Activated B cell treated with CpG ODN at 0.5 μM for 24 hours (primary cell): ENCODE measurements around the gene VSTM5. TPM values are rescaled to one million over a fixed set of nuclear protein-coding genes. Genes with fewer than 3 reads are reported as not detected.

ENCODE experiments used
- ATAC-seq: fragments of 200-7000 bp; cut with Tn5 transposase; one replicate; pipeline ENCODE4 v1.10.0; 2021; ENCODE audit warnings: low read depth, mild to moderate bottlenecking, moderate library complexity
- CTCF ChIA-PET: fragments of 350-600 bp; sonication (Branson Sonifier 250); formaldehyde crosslinking; loops from one replicate; lab custom pipeline; 2021; ENCODE audit warnings: antibody characterized with exemption; lab: Charles Lee
- POLR2A ChIA-PET: fragments of 350-600 bp; sonication (Branson Sonifier 250); formaldehyde crosslinking; loops from one replicate; lab custom pipeline; 2021; ENCODE audit warnings: antibody characterized with exemption; lab: Charles Lee
- DNase-seq: peaks from one replicate; pipeline ENCODE4 v3.0.0; 2022
- H3K27ac Mint-ChIP-seq: one replicate; pipeline ENCODE4 v1.8.0; 2020; ENCODE audit warnings: mixed read lengths
- H3K27me3 Mint-ChIP-seq: one replicate; pipeline ENCODE4 v1.8.0; 2021; ENCODE audit warnings: mixed read lengths
- H3K36me3 Mint-ChIP-seq: one replicate; pipeline ENCODE4 v1.8.0; 2021; ENCODE audit warnings: low read depth, mixed read lengths
- H3K4me1 Mint-ChIP-seq: one replicate; pipeline ENCODE4 v1.8.0; 2021; ENCODE audit warnings: mixed read lengths
- H3K4me3 Mint-ChIP-seq: one replicate; pipeline ENCODE4 v1.8.0; 2020; ENCODE audit warnings: mild to moderate bottlenecking, mixed read lengths
- H3K9me3 Mint-ChIP-seq: one replicate; pipeline ENCODE4 v1.8.0; 2020; ENCODE audit warnings: mixed read lengths
- intact Hi-C: fragments of 100-400 bp; cut with micrococcal nuclease; formaldehyde crosslinking; loops from one replicate; pipeline ENCODE4 v1.15.1; 2024
- total RNA-seq: library from RNA; stranded (reverse); gene quantifications from 2 replicates; pipeline ENCODE4 v1.2.3, GENCODE V29; 2022
- TF ChIP-seq, protein P1 (sequence below): fragments of 200-600 bp; IDR thresholded peaks from one replicate; pipeline ENCODE4 v1.8.0; 2022; ENCODE audit warnings: antibody characterized with exemption, mild to moderate bottlenecking

VSTM5 gene
- total RNA-seq, 1 donor from 2014 or later, result not detected

DNA sequence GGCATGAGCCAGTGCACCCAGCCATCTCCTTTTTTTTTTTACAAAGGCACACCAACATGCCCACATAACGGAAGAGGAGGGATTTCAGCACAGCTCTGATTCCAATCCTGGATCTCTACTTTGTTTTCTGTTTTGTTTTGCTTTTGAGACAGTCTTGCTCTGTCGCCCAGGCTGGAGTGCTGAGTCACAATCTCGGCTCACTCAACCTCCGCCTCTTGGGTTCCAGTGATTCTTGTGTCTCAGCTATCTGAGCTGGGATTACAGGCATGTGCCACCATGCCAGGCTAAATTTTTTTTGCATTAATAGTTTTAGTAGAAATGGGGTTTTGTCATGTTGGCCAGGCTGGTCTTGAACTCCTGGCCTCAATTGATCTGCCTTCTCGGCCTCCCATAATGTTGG, 28.1 kb downstream of the VSTM5 start:
- H3K9me3 Mint-ChIP-seq, result no peaks in the 10 kb centered on the region
- no peak overlapping the region for H3K27ac Mint-ChIP-seq

DNA sequence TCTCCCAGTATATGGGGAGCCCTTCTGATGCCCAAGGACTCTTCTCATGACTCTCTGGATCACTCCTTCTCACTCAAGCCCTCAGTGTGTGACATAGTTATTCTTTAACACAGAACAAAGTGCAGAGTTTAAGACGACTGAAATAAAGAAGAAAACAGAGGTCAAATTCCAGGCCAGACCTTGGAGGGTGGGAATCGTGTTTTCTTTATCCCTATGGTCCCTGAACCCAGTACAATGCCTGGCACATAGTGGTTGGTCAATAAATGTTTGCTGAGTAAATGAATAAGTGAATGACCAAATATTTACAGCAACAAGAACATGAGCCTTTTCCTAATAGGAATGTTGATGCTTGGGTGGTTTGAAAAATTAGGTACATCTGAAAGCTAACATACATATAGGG, 28.8 kb downstream of the VSTM5 start:
- Mint-ChIP-seq H3K27me3 (no peaks in the 10 kb centered on the region), H3K4me1 (no peaks in the 10 kb centered on the region), H3K9me3 (no peaks in the 10 kb centered on the region), H3K36me3 (peaks cover 6% of the 10 kb centered on the region), H3K4me3 (no peak overlapping the region), H3K27ac (no peak overlapping the region)
- ChIA-PET CTCF (no interaction called here), POLR2A (no interaction called here)
- DNase-seq (no peak), ATAC-seq (no peak)
- TF ChIP-seq, protein P1, sequence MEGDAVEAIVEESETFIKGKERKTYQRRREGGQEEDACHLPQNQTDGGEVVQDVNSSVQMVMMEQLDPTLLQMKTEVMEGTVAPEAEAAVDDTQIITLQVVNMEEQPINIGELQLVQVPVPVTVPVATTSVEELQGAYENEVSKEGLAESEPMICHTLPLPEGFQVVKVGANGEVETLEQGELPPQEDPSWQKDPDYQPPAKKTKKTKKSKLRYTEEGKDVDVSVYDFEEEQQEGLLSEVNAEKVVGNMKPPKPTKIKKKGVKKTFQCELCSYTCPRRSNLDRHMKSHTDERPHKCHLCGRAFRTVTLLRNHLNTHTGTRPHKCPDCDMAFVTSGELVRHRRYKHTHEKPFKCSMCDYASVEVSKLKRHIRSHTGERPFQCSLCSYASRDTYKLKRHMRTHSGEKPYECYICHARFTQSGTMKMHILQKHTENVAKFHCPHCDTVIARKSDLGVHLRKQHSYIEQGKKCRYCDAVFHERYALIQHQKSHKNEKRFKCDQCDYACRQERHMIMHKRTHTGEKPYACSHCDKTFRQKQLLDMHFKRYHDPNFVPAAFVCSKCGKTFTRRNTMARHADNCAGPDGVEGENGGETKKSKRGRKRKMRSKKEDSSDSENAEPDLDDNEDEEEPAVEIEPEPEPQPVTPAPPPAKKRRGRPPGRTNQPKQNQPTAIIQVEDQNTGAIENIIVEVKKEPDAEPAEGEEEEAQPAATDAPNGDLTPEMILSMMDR, result no peak
- intact Hi-C loops, result no loop called here

More for the DNA sequence above, 28.1 kb downstream of the VSTM5 start:
- peaks cover 6% of the 10 kb centered on the region for H3K36me3 Mint-ChIP-seq
- no peaks in the 10 kb centered on the region for H3K27me3 Mint-ChIP-seq
- ChIA-PET POLR2A (no interaction called here), CTCF (no interaction called here)
- H3K4me3 Mint-ChIP-seq, result no peak overlapping the region
- intact Hi-C loops, result no loop called here
- TF ChIP-seq, protein P1, result no peak
- DNase-seq (no peak), ATAC-seq (no peak)
- H3K4me1 Mint-ChIP-seq, result no peaks in the 10 kb centered on the region

DNA sequence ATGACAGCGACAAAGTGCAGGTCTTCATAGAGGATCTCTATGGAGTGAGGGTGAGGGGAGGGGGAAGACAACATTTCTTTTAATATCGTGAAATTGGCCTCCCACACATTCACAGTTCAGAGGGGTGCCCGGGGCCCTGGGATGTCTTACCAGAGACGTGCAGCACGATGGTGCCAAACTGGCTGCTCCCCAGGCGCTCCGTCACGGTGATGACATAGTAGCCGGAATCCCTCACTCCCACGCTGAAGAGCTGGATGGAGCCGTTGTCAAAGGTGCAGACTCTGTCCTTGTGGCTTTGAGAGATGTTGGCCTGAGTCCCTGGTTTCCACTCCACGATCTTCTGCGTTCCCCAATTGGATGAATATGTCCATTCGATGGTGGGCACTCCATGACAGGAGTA, 29.6 kb downstream of the VSTM5 start:
- intact Hi-C loops, result no loop called here
- ChIA-PET POLR2A (no interaction called here), CTCF (no interaction called here)
- TF ChIP-seq, protein P1, result no peak
- Mint-ChIP-seq H3K27ac (no peak overlapping the region), H3K4me1 (no peaks in the 10 kb centered on the region), H3K36me3 (peaks cover 9% of the 10 kb centered on the region), H3K4me3 (no peak overlapping the region), H3K9me3 (no peaks in the 10 kb centered on the region), H3K27me3 (no peaks in the 10 kb centered on the region)
- DNase-seq (no peak), ATAC-seq (no peak)

DNA sequence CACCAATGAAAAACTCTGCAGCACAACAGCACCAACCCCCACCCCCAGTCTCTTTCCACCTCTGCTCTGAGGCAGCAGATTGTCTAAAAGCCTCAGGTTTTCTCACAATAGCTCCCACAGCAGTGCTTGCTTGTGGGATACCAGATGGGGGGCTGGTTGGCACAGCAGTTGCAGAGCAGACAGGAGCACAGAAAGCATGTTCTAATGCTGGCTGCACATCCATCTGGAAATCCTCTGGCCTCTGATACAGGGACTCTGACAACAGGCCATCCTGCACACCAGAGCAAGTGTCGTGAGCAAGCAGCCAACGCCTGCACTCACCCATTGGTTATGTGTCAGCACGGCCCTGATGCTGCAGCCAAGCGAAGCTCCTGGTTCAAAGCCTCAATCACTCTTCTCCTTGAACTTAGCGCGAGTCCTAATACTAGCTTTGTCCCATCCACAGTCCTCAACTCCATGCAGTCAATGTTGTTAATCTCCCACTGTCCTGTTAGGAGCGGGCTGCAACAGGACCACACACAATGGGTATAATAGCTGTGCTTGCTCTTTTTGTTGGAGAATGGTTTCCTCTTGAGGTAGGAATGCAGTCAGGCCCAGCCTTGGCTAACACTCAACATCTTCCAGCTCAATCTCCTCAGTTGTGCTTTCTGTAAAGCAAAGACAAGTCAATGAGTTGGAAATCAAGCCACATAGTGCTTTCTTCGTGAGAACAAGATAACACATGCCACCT, 30.3 kb downstream of the VSTM5 start:
- Mint-ChIP-seq H3K27me3 (no peaks in the 10 kb centered on the region), H3K27ac (no peak overlapping the region), H3K36me3 (peaks cover 16% of the 10 kb centered on the region), H3K4me1 (no peaks in the 10 kb centered on the region), H3K4me3 (no peak overlapping the region), H3K9me3 (no peaks in the 10 kb centered on the region)
- TF ChIP-seq, protein P1, result no peak
- POLR2A ChIA-PET, result no interaction called here
- intact Hi-C loops, result no loop called here
- no peak for ATAC-seq
- CTCF ChIA-PET, result no interaction called here
- DNase-seq, result no peak

DNA sequence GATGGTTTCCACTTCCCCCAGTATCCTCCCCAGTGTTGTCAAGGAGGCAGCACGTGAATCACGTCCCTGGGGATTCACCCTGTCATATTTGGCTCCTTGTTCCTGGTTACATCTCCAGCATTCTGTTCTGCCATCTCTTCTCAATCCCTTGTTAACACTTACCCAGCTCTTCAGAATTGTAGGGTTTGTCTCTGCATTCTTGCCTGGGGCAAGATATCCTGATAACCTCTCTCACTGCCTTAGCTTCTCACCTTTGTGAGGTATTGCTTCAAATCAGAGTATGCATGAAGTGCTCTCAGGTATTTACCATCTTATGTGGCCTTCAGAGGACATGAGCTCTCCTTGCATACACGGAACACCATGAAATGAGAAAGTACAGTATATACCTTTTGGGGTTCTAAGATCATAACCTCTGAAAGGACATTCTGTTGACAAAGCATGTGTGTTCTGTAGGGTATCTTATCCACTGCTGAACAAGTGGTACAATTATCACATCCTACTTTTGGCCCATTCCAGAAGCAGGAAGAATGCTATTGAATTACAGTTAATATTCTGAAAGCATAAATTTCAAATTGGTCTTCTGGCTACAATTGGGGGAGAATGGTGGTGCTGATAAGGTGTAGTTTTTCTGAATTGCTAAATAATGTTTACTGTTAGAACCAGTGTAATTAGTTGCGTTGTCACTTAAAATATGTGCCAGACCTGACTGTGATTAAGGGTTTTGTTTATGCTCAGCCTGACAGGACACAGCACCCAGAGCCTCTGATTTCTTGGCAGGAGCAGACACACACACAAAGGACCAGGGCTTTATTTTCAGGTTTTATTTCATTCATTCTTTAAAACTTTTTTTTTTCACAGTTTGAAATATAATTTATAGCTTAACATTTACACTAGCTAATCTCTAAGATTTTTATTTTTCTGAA, 32.7 kb downstream of the VSTM5 start:
- Mint-ChIP-seq H3K4me3 (no peak overlapping the region), H3K9me3 (no peaks in the 10 kb centered on the region), H3K27me3 (no peaks in the 10 kb centered on the region), H3K27ac (no peak overlapping the region), H3K36me3 (peaks cover 37% of the 10 kb centered on the region), H3K4me1 (no peaks in the 10 kb centered on the region)
- ChIA-PET CTCF (no interaction called here), POLR2A (no interaction called here)
- DNase-seq, result no peak
- intact Hi-C loops, result no loop called here
- ATAC-seq, result no peak
- TF ChIP-seq, protein P1, result no peak
